ENCODE data around the gene CAST. TPM values are rescaled to one million over a fixed set of nuclear protein-coding genes. Genes with fewer than 3 reads are reported as not detected.

Gene CAST
- polyA plus RNA-seq, 2 of the 4 experiments (the other 2 are of a cell fraction): 163 to 257 TPM

- POLR2A ChIA-PET: no interaction called here
Observed at GRCh38 chr5:96669909-96670308, 7.7 kb downstream of the CAST start.

DNA sequence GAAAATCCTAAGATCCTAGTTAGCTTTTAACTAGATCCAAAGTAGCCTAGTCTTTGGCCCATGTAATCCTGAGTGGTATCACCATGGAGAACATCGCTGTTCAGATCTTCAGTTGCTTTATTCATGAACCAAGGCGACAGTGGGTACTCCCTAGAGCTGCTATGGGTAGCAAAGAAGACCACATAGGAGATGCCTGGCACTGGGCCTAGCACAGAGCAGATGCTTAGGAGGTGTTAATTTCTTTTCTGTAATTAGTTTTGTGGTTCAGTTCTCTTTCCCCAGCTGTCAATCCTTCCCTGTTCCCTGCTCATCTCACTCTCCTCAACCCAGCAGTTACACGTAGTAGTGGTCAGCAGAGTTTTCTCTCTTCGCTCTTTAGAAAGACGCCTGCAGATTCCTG is 9.3 kb downstream of the CAST start:
- Histone ChIP-seq H3K4me1 (peaks cover 26% of the 10 kb centered on the region), H3K9me3 (no peaks in the 10 kb centered on the region), H3K27ac (no peak overlapping the region), H3K4me2 (no peak overlapping the region), H3K4me3 (no peak overlapping the region)
- TF ChIP-seq NFE2L2 (conservative IDR thresholded peaks at IDR 0.05; ENCODE audit: low read length) (no peak), KDM1A (IDR thresholded peaks at IDR 0.05; ENCODE audit: low read depth) (no peak), CHD4 (IDR thresholded peaks at IDR 0.05; ENCODE audit: borderline replicate concordance) (no peak), ZSCAN20 (CRISPR knock-in tag; IDR thresholded peaks at IDR 0.05) (no peak), RFX5 (IDR thresholded peaks at IDR 0.05) (no peak), NR3C1 (IDR thresholded peaks at IDR 0.05) (no peak), JUN (IDR thresholded peaks at IDR 0.05) (no peak), HOXB13 (CRISPR knock-in tag; IDR thresholded peaks at IDR 0.05; ENCODE audit: low read depth) (no peak)
- ChIA-PET POLR2A (interaction anchor here (1.4 kb wide), 1 partner anchor 9 kb away, joined by 9 read pairs; the partner anchor contains the start of gene CAST), CTCF (interaction anchor here (1.5 to 2.2 kb wide), 3 partner anchors 8 to 57 kb away, joined by 5 to 10 read pairs (median 6); no protein-coding TSS in a partner anchor)
- WGBS (ENCODE audit: missing lambda C conversion rate): 92% methylated on average over 5 of the region's 5 CpGs
- DNase-seq (ENCODE audit: low read depth in 1 of 2, low spot score in 1 of 2) (no peak), ATAC-seq (peak in 1 of 2 experiments; percentile 35; a peak in 1 of 6 replicates), FAIRE-seq (no peak)

More at GRCh38 chr5:96669909-96670308, 7.7 kb downstream of the CAST start:
- H3K4me1 ChIP-seq: peaks cover 38% of the 10 kb centered on the region
- no peak for DNase-seq (ENCODE audit: low read depth in 1 of 2, low spot score in 1 of 2)
- no peak overlapping the region for H3K4me3 ChIP-seq
- 94% methylated on average over 3 of the region's 3 CpGs for WGBS (ENCODE audit: missing lambda C conversion rate)
- ATAC-seq: peak in 1 of 2 experiments; percentile 17; a peak in 1 of 6 replicates
- H3K9me3 ChIP-seq: no peaks in the 10 kb centered on the region
- H3K27ac ChIP-seq: no peak overlapping the region
- H3K4me2 ChIP-seq: no peak overlapping the region
- CTCF ChIA-PET: interaction anchor here (0.6 to 2.2 kb wide), 6 partner anchors 10 to 82 kb away, joined by 3 to 6 read pairs (median 4); no protein-coding TSS in a partner anchor
- TF ChIP-seq ZNF302 (CRISPR knock-in tag; IDR thresholded peaks at IDR 0.05) (no peak), JUNB (IDR thresholded peaks at IDR 0.05) (no peak), HOXA7 (CRISPR knock-in tag; IDR thresholded peaks at IDR 0.05) (no peak), POLR2A (IDR thresholded peaks at IDR 0.05; ENCODE audit: low read length) (no peak), REST (IDR thresholded peaks at IDR 0.05) (no peak), MAFK (IDR thresholded peaks at IDR 0.05; ENCODE audit: partially characterized antibody) (no peak), EHMT2 (IDR thresholded peaks at IDR 0.05; ENCODE audit: low read depth) (no peak), FOSB (CRISPR knock-in tag; IDR thresholded peaks at IDR 0.05) (no peak)
- TF ChIP-seq, protein P1, sequence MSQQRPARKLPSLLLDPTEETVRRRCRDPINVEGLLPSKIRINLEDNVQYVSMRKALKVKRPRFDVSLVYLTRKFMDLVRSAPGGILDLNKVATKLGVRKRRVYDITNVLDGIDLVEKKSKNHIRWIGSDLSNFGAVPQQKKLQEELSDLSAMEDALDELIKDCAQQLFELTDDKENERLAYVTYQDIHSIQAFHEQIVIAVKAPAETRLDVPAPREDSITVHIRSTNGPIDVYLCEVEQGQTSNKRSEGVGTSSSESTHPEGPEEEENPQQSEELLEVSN (IDR thresholded peaks at IDR 0.05; ENCODE audit: borderline replicate concordance, low read depth): no peak
- no peak for FAIRE-seq

DNA sequence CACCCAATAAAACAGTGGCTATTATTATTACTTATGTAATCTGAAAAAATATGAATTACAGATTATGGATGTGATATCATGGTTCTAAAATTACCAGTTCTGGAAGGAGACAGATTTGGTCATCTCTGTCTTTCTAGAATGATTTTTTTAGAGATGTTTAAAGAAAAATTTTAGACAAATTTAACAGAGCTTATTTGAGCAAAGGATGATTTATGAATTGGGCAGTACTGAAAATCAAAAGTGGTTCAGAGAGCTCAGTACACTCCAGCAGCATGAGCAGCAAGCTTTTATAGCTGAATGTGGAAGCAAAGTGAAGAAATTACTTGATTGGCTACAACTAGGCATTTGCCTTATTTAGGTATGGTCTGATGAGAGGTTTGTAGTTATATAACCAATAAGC is 11.0 kb downstream of the CAST start:
- H3K9me3 ChIP-seq: no peaks in the 10 kb centered on the region
- FAIRE-seq: no peak
- H3K27ac ChIP-seq: no peak overlapping the region
- no peak overlapping the region for H3K4me2 ChIP-seq
- no peak overlapping the region for H3K4me3 ChIP-seq
- ChIA-PET CTCF (interaction anchor here (1.5 kb wide), 2 partner anchors 10 to 337 kb away, joined by 3 read pairs; no protein-coding TSS in a partner anchor), POLR2A (interaction anchor here (1.5 kb wide), 1 partner anchor 10 kb away, joined by 4 read pairs; no protein-coding TSS in a partner anchor)
- H3K4me1 ChIP-seq: peaks cover 20% of the 10 kb centered on the region
- no peak for TF ChIP-seq PHF8 (IDR thresholded peaks at IDR 0.05; ENCODE audit: borderline replicate concordance, low read depth)
- TF ChIP-seq, protein P2, sequence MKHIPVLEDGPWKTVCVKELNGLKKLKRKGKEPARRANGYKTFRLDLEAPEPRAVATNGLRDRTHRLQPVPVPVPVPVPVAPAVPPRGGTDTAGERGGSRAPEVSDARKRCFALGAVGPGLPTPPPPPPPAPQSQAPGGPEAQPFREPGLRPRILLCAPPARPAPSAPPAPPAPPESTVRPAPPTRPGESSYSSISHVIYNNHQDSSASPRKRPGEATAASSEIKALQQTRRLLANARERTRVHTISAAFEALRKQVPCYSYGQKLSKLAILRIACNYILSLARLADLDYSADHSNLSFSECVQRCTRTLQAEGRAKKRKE (CRISPR knock-in tag; IDR thresholded peaks at IDR 0.05; ENCODE audit: low read depth): no peak
- ATAC-seq: no peak
- no peak for DNase-seq (ENCODE audit: low read depth in 1 of 2, low spot score in 1 of 2)
